B cell (primary cell): ENCODE results near the gene TAF1D. TPM values are rescaled to one million over a fixed set of nuclear protein-coding genes. Genes with fewer than 3 reads are reported as not detected.

Experiments
- ATAC-seq: fragments of 200-7000 bp; cut with Tn5 transposase; one replicate; pipeline ENCODE4 v1.10.0; 2021; ENCODE audit warnings: low read depth, mild to moderate bottlenecking, moderate number of reproducible peaks, moderate library complexity
- CTCF ChIA-PET: fragments of 350-600 bp; sonication (Branson Sonifier 250); formaldehyde crosslinking; loops from one replicate; lab custom pipeline; 2021; ENCODE audit warnings: antibody characterized with exemption, inconsistent platforms; lab: Charles Lee
- POLR2A ChIA-PET: fragments of 350-600 bp; sonication (Branson Sonifier 250); formaldehyde crosslinking; loops from one replicate; lab custom pipeline; 2021; ENCODE audit warnings: antibody characterized with exemption; lab: Charles Lee
- DNase-seq: peaks from one replicate; pipeline ENCODE4 v3.0.0; 2013
- H2AFZ ChIP-seq: 2 replicates; pipeline ENCODE4 v1.6.1; 2012; ENCODE audit warnings: mild to moderate bottlenecking, low read depth, low read length; ENCODE audit not compliant: insufficient read depth, poor library complexity, severe bottlenecking
- H3K27ac ChIP-seq, 2 donors: 1 replicate in 1 of 2; 2 replicates in 1 of 2; pipeline ENCODE4 v1.5.1; 2012 to 2013; ENCODE audit warnings: low read length in 2 of 2, mild to moderate bottlenecking in 2 of 2, moderate library complexity in 1 of 2
- H3K27me3 ChIP-seq, 4 experiments: fragments of 200-600 bp in 1 of 4; sonication (generic) in 1 of 4; replicated peaks in 1 of 4; 1 replicate in 2 of 4; 2 replicates in 2 of 4; pipeline versions ENCODE4 v1.6.1 to v1.7.0; 2013 to 2016; ENCODE audit warnings: low read length in 3 of 4, mild to moderate bottlenecking in 2 of 4, mixed read lengths in 1 of 4, moderate library complexity in 1 of 4; ENCODE audit not compliant: insufficient read depth in 4 of 4, control insufficient read depth in 3 of 4; ENCODE audit errors: control extremely low read depth in 1 of 4
- H3K36me3 ChIP-seq, 2 experiments: replicated peaks in 1 of 2; 1 replicate in 1 of 2; 2 replicates in 1 of 2; pipeline versions ENCODE4 v1.6.1 to v1.7.1; 2013; ENCODE audit warnings: low read length in 1 of 2; ENCODE audit not compliant: insufficient read depth in 2 of 2, control insufficient read depth in 1 of 2; ENCODE audit errors: control extremely low read depth in 1 of 2, extremely low read depth in 1 of 2
- H3K4me1 ChIP-seq, 2 donors: fragments of 200-600 bp in 1 of 2; sonication (generic) in 1 of 2; 1 replicate in 1 of 2; 2 replicates in 1 of 2; pipeline versions ENCODE4 v1.5.1 to v1.6.1; 2013 to 2017; ENCODE audit warnings: low read length in 2 of 2; ENCODE audit not compliant: control insufficient read depth in 2 of 2, insufficient read depth in 2 of 2
- H3K4me2 ChIP-seq: replicated peaks from 2 replicates; pipeline ENCODE3; 2012; ENCODE audit warnings: mild to moderate bottlenecking, low read depth, low read length; ENCODE audit not compliant: poor library complexity, severe bottlenecking
- H3K4me3 ChIP-seq, 5 experiments: fragments of 200-600 bp in 1 of 5; sonication (generic) in 1 of 5; 1 replicate in 3 of 5; 2 replicates in 2 of 5; pipeline versions ENCODE4 v1.5.1 to v1.7.0; 2011 to 2016; ENCODE audit warnings: low read length in 4 of 5, mild to moderate bottlenecking in 4 of 5, low read depth in 2 of 5, control low read depth in 1 of 5, moderate library complexity in 1 of 5; ENCODE audit not compliant: insufficient read depth in 1 of 5; ENCODE audit errors: control extremely low read depth in 1 of 5, extremely low read depth in 1 of 5
- H3K79me2 ChIP-seq: fragments of 200-600 bp; sonication (generic); one replicate; pipeline ENCODE4 v1.6.0; 2016; ENCODE audit warnings: low read length; ENCODE audit not compliant: control insufficient read depth, insufficient read depth
- H3K9ac ChIP-seq: fragments of 200-600 bp; sonication (generic); 2 replicates; pipeline ENCODE4 v1.6.1; 2017; ENCODE audit warnings: mild to moderate bottlenecking, low read length, moderate library complexity
- H3K9me3 ChIP-seq, 3 donors: one replicate each; pipeline versions ENCODE4 v1.6.1 to v1.7.1; 2013; ENCODE audit warnings: low read length in 2 of 3; ENCODE audit not compliant: control insufficient read depth in 2 of 3, insufficient read depth in 1 of 3; ENCODE audit errors: control extremely low read depth in 1 of 3
- H4K20me1 ChIP-seq: 2 replicates; pipeline ENCODE4 v1.6.0; 2012; ENCODE audit warnings: mild to moderate bottlenecking, low read length; ENCODE audit not compliant: insufficient read depth, control insufficient read depth, poor library complexity, severe bottlenecking
- H3K27ac Mint-ChIP-seq: one replicate; pipeline ENCODE4 v1.8.0; 2021; ENCODE audit warnings: mixed read lengths
- H3K27me3 Mint-ChIP-seq: one replicate; pipeline ENCODE4 v1.8.0; 2021; ENCODE audit warnings: mixed read lengths
- H3K4me1 Mint-ChIP-seq: one replicate; pipeline ENCODE4 v1.8.0; 2021; ENCODE audit warnings: mixed read lengths
- H3K4me3 Mint-ChIP-seq: one replicate; pipeline ENCODE4 v1.8.0; 2021; ENCODE audit warnings: mixed read lengths
- H3K9me3 Mint-ChIP-seq: one replicate; pipeline ENCODE4 v1.8.0; 2022; ENCODE audit warnings: mixed read lengths; ENCODE audit not compliant: insufficient read depth
- CTCF ChIP-seq: fragments of 200-600 bp; IDR thresholded peaks from one replicate; pipeline ENCODE4 v1.8.0; 2022; ENCODE audit warnings: antibody characterized with exemption, mild to moderate bottlenecking
- EZH2 ChIP-seq: IDR thresholded peaks from 2 replicates; pipeline ENCODE4 v1.6.1; 2012; ENCODE audit warnings: borderline replicate concordance, low read depth, mild to moderate bottlenecking, moderate library complexity, low read length; ENCODE audit not compliant: insufficient read depth, poor library complexity, severe bottlenecking
- WGBS: methylation state at CpG from one replicate; pipeline ENCODE4 v1.1.5; 2013; ENCODE audit warnings: missing lambda C conversion rate; ENCODE audit not compliant: insufficient coverage; 5-methylcytosine and 5-hydroxymethylcytosine counted together
- intact Hi-C: fragments of 100-400 bp; cut with micrococcal nuclease; formaldehyde crosslinking; loops from one replicate; pipeline ENCODE4 v1.10.0; 2022
- polyA plus RNA-seq: library from polyadenylated mRNA; depleted of rRNA; stranded (reverse); fragments of >200 nt; gene quantifications from 2 replicates; pipeline ENCODE4 v1.2.3, GENCODE V29; 2012
- total RNA-seq, 2 donors: library from RNA; stranded (reverse); fragments of 120-200 nt in 1 of 2; gene quantifications; 1 replicate in 1 of 2; 2 replicates in 1 of 2; pipeline versions ENCODE4 v1.2.3 to v1.2.4, GENCODE V29; 2013 to 2022

TAF1D gene
- total and polyA plus RNA-seq, 2 donors (not counting 1 experiment from before 2014, with no cell fraction given) = 127 to 230 TPM

DNA sequence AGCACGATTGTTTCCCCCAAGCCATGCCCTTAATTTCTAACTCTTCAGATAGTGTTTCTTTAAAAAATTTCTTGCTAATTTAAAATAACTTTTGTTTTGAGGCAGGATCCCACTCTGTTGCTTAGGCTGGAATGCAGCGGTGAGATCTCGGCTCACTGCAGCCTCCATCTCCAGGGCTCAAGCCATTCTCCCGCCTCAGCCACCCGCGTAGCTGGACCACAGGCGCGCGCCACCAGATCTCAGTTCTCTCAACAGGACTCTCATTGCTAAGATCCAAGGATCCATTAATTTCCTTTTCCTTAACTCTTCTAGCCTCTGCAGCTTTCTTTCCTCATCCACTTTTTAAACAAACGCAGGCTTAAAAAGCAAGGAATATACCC is 42.5 kb upstream of the TAF1D start:
- Histone ChIP-seq H3K27me3 (no peaks in the 10 kb centered on the region), H2AFZ (peak overlapping the region; percentile 87), H3K36me3 (peaks cover 0 to 12% of the 10 kb centered on the region in 2 experiments), H4K20me1 (peaks cover 45% of the 10 kb centered on the region), H3K9ac (peak overlapping the region; percentile 81), H3K79me2 (peaks cover 55% of the 10 kb centered on the region), H3K4me3 (peak overlapping the region; percentile 71 to 99 (median 85)), H3K4me2 (peak overlapping the region; percentile 85), H3K27ac (peak overlapping the region; percentile 82 to 91), H3K4me1 (peaks cover 26 to 29% of the 10 kb centered on the region in 2 donors), H3K9me3 (no peaks in the 10 kb centered on the region)
- Mint-ChIP-seq H3K27me3 (no peaks in the 10 kb centered on the region), H3K4me1 (peaks cover 39% of the 10 kb centered on the region), H3K9me3 (no peaks in the 10 kb centered on the region), H3K27ac (peak overlapping the region; percentile 92), H3K4me3 (peak overlapping the region; percentile 97)
- ATAC-seq = peak; percentile 42
- 0% methylated on average over 9 of the region's 10 CpGs for WGBS
- ChIA-PET POLR2A (interaction anchor here (0.5 to 1.5 kb wide), 5 partner anchors 43 to 346 kb away, joined by 3 to 38 read pairs (median 5); partner anchors contain the start of genes C11orf54, CEP295, PANX1 and TAF1D), CTCF (interaction anchor here (1.0 to 2.7 kb wide), 2 partner anchors 44 to 130 kb away, joined by 3 to 43 read pairs; partner anchors contain the start of genes C11orf54 and TAF1D)
- DNase-seq = no peak
- TF ChIP-seq EZH2 (no peak), CTCF (no peak)
- intact Hi-C loops = loop anchor here (1.0 to 10.0 kb wide), 6 partner anchors 42 to 710 kb away; partner anchors contain the start of genes ANKRD49, C11orf54, CEP295 and MRE11

DNA sequence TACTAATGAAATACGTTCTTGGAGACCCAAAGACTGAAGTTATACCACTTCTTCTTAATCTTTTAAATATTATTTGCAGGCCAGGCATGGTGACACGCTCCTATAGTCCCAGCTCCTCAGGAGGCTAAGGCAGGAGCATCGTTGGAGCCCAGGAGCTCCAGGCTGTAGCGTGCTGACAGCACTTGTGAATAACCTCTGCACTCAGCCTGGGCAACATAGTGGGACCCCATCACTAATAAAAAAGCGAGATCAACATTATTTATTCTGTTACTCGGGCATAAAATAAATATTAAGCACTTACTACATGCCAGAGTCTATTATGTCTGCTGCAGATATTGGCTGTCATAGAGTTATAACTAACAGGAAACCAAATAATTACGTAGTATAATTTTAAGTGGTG is 42.1 kb upstream of the TAF1D start:
- ChIA-PET CTCF (interaction anchor here (1.0 to 2.7 kb wide), 2 partner anchors 43 to 130 kb away, joined by 3 to 43 read pairs; partner anchors contain the start of genes C11orf54 and TAF1D), POLR2A (interaction anchor here (1.2 to 1.5 kb wide), 3 partner anchors 42 to 345 kb away, joined by 3 to 38 read pairs (median 5); partner anchors contain the start of genes C11orf54, CEP295, PANX1 and TAF1D)
- 83% methylated on average over 4 of the region's 7 CpGs for WGBS
- ATAC-seq (no peak), DNase-seq (peak; percentile 7)
- Mint-ChIP-seq H3K27ac (no peak overlapping the region), H3K27me3 (no peaks in the 10 kb centered on the region), H3K9me3 (no peaks in the 10 kb centered on the region), H3K4me3 (peak overlapping the region; percentile 97), H3K4me1 (peaks cover 37% of the 10 kb centered on the region)
- Histone ChIP-seq H3K9ac (peak overlapping the region; percentile 81), H3K4me3 (peak overlapping the region; percentile 71 to 99 (median 85)), H2AFZ (peak overlapping the region; percentile 87), H3K9me3 (no peaks in the 10 kb centered on the region), H3K27ac (peak overlapping the region in 1 of 2 donors; percentile 82), H3K27me3 (no peaks in the 10 kb centered on the region), H3K4me1 (peaks cover 26 to 29% of the 10 kb centered on the region in 2 donors), H3K79me2 (peaks cover 51% of the 10 kb centered on the region), H3K36me3 (peaks cover 0 to 8% of the 10 kb centered on the region in 2 experiments), H3K4me2 (peak overlapping the region; percentile 85), H4K20me1 (peaks cover 41% of the 10 kb centered on the region)
- intact Hi-C loops = loop anchor here (10.0 kb wide), 2 partner anchors 549 to 589 kb away; partner anchors contain the start of gene SLC36A4
- no peak for TF ChIP-seq CTCF
- TF ChIP-seq EZH2 = no peak
